GM18870 (cell line): Measurements from ENCODE around the gene PCDHGA7.
A peak's percentile ranks its signal among the peaks of the same experiment; 100 is the strongest.
"Not testable (repeated sequence)": the region's sequence is repeated elsewhere in the genome, so short reads cannot be mapped to it uniquely, and the experiment has no call there.

ENCODE experiments used
- ATAC-seq: cut with Tn5 transposase; IDR thresholded peaks from one replicate; pipeline ENCODE4 v1.9.1; 2021; ENCODE audit warnings: moderate library complexity; ENCODE audit not compliant: unreplicated experiment

Gene PCDHGA7

DNA sequence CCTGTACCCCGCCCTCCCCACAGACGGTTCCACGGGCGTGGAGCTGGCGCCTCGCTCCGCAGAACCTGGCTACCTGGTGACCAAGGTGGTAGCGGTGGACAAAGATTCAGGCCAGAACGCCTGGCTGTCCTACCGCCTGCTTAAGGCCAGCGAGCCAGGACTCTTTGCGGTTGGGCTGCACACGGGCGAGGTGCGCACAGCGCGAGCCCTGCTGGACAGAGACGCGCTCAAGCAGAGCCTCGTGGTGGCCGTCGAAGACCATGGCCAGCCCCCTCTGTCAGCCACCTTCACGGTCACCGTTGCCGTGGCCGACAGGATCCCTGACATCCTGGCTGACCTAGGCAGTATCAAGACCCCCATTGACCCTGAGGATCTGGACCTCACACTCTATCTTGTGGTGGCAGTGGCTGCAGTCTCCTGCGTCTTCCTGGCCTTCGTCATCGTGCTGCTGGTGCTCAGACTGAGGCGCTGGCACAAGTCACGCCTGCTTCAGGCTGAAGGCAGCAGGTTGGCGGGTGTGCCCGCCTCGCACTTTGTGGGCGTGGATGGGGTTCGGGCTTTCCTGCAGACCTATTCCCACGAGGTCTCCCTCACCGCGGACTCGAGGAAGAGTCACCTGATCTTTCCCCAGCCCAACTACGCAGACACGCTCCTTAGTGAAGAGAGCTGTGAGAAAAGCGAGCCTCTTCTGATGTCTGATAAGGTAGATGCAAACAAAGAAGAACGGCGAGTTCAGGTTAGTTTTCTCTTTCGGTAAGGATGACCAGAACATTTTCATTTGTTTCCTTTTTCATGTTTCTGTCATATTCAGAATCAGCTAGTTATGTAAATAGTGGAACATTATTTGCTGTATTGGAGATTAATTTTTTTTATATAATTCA is 16.3 kb upstream of the PCDHGA7 start:
- ATAC-seq = no peak

DNA sequence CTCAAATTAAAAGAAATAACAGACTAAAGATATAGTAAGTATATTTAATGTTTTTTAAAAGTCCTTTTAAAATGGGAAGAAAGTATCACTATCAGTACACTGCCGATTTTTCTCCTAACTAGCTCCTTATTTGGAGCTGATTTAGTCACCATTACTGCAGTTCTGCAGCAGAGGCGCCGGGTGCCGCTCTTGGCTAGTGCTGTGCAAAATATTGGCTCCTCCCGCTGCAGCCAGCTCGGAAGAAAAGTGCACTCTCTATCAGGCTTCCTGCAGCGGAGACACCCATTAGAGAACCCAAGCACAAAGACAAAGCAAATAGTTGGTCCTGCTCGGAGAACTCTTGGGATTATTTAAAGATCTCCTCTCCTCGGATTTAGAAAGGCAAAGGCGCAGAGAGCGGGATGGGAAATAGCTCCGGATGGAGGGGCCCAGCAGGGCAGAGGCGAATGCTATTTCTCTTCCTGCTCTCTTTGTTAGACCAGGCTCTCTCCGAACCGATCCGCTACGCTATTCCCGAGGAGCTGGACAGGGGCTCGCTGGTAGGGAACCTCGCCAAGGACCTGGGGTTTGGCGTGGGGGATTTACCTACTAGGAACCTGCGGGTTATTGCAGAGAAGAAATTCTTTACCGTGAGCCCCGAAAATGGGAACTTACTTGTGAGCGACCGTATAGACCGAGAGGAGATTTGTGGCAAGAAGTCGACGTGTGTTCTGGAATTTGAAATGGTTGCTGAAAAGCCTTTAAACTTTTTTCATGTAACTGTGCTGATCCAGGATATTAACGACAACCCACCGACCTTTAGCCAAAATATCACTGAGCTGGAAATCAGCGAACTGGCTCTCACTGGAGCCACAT is 12.3 kb upstream of the PCDHGA7 start, which contains the start of gene PCDHGB3:
Gene PCDHGB3, plus strand, starts transcription at position 249 of the 855 bp plus-strand sequence. Its CDS starts 153 bp downstream, at position 402.
- peak; percentile 94 for ATAC-seq

DNA sequence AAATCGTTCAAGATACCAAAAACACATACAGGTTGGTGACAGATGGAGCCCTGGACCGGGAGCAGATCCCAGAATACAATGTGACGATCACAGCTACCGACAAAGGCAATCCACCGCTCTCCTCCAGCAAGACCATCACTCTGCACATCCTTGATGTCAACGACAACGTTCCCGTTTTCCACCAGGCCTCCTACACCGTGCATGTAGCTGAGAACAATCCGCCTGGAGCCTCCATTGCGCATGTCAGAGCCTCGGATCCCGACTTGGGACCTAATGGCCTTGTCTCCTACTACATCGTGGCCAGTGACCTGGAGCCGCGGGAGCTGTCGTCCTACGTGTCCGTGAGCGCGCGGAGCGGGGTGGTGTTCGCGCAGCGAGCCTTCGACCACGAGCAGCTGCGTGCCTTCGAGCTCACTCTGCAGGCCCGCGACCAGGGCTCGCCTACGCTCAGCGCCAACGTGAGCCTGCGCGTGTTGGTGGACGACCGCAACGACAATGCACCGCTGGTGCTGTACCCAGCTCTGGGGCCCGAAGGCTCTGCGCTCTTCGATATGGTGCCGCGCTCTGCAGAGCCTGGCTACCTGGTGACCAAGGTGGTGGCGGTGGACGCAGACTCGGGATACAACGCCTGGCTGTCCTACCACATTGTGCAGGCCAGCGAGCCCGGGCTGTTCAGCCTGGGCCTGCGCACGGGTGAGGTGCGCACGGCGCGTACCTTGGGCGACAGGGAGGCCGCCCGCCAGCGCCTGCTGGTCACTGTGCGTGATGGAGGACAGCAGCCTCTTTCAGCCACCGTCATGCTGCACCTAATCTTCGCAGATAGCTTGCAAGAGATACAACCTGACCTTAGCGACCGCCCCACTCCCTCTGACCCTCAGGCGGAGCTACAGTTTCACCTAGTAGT is 10.7 kb upstream of the PCDHGA7 start:
- ATAC-seq = no peak

DNA sequence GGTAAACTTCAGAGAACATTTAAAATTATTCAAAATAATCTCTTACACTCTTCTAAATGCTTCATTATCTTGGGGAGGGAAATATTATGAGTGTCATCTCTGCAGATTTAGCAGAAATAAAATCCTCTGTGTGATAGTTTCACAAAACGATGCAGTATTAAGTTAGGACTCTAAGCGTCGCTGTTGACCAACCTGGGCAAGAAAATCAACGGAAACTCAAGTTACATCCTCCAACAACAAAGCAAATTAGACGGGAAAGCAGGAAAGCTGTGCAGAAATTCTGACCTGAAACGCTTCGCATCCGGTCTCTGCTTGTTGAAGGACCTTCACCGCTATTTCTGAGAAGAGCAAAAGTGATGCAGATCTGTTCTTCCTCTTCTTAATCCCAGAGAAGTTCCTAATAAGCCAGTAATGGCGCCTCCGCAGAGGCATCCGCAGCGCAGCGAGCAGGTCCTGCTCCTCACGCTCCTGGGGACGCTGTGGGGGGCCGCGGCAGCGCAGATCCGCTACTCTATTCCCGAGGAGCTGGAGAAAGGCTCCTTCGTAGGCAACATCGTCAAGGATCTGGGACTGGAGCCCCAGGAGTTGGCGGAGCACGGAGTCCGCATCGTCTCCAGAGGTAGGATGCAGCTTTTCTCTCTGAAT is 8.7 kb upstream of the PCDHGA7 start, which contains the start of gene PCDHGA6:
Gene PCDHGA6, plus strand, starts transcription at position 219 of the 645 bp plus-strand sequence. Its CDS starts 193 bp downstream, at position 412.
- ATAC-seq = no peak

DNA sequence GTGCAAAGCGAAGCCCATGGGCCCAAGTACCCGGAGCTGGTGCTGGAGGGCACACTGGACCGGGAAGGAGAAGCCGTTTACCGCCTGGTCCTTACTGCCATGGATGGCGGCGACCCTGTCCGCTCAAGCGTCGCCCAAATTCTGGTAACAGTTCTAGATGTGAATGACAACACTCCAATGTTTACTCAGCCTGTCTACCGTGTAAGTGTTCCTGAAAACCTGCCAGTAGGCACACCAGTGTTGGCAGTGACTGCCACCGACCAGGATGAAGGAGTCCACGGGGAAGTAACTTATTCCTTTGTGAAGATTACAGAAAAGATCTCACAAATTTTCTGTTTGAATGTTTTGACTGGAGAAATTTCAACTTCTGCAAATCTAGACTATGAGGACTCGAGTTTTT is 7.9 kb upstream of the PCDHGA7 start:
- no peak for ATAC-seq

DNA sequence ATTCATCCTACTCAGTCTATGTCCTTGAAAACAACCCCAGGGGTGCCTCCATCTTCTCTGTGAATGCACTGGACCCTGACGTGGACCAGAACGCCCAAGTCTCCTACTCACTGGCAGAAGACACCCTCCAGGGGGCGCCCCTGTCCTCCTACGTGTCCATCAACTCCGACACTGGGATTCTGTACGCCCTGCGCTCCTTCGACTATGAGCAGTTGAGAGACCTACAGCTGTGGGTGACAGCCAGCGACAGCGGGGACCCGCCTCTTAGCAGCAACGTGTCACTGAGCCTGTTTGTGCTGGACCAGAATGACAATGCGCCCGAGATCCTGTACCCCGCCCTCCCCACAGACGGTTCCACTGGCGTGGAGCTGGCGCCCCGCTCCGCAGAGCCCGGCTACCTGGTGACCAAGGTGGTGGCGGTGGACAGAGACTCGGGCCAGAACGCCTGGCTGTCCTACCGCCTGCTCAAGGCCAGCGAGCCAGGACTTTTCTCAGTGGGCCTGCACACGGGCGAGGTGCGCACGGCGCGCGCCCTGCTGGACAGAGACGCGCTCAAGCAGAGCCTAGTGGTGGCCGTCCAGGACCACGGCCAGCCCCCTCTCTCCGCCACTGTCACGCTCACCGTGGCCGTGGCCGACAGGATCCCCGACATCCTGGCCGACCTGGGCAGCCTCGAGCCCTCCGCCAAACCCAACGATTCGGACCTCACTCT is 6.9 kb upstream of the PCDHGA7 start:
- ATAC-seq = not testable (repeated sequence)

DNA sequence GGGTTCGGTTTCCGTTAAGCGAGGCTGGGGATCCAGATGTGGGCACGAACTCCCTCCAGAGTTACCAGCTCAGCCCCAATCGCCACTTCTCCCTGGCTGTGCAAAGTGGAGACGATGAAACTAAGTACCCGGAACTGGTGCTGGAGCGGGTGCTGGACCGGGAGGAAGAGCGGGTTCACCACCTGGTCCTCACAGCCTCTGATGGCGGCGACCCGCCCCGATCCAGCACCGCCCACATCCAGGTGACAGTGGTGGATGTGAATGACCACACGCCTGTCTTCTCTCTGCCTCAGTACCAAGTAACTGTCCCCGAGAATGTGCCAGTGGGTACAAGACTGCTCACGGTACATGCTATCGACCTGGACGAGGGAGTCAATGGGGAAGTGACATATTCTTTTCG is 803 bp downstream of the PCDHGA7 start:
- ATAC-seq = no peak

DNA sequence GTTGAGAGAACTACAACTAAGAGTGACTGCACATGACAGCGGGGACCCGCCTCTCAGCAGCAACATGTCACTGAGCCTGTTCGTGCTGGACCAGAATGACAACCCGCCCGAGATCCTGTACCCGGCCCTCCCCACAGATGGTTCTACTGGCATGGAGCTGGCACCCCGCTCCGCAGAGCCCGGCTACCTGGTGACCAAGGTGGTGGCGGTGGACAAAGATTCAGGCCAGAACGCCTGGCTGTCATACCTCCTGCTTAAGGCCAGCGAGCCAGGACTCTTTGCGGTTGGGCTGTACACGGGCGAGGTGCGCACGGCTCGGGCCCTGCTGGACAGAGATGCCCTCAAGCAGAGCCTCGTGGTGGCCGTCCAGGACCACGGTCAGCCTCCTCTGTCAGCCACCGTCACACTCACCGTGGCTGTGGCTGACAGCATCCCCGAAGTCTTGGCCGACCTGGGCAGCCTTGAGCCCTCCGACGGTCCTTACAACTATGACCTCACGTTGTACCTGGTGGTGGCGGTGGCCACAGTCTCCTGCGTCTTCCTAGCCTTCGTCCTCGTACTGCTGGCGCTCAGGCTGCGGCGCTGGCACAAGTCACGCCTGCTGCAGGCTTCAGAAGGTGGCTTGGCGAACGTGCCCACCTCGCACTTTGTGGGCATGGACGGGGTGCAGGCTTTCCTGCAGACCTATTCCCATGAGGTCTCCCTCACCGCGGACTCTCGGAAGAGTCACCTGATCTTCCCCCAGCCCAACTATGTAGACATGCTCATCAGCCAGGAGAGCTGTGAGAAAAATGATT is 2.1 kb downstream of the PCDHGA7 start:
- ATAC-seq = no peak

DNA sequence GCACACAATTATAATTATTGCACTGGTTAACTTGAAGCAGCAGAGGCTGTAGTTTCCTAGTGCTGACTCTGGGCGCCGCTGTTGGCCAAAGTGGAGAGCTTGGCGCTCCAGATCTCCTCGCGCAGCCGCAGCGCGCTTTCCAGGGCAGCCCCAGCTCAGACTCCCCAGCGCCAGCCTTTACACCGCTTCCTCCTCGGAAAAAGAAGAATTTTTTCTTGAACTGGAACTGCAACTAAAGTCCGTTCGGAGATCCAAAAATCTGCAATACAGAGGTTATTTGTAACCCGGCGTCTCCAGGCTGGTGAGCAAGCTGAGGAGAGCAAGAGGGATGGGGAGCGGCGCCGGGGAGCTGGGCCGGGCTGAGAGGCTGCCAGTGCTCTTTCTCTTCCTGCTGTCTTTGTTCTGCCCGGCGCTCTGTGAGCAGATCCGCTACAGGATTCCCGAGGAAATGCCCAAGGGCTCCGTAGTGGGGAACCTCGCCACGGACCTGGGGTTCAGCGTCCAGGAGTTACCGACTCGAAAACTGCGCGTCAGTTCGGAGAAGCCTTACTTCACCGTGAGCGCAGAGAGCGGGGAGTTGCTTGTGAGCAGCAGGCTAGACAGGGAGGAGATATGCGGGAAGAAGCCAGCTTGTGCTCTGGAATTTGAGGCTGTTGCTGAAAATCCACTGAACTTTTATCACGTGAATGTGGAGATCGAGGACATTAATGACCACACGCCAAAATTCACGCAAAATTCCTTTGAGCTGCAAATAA is 5.2 kb downstream of the PCDHGA7 start, which contains the start of gene PCDHGB4:
Gene PCDHGB4, plus strand, starts transcription at position 142 of the 755 bp plus-strand sequence. Its CDS starts 187 bp downstream, at position 329.
- peak; percentile 63 for ATAC-seq

DNA sequence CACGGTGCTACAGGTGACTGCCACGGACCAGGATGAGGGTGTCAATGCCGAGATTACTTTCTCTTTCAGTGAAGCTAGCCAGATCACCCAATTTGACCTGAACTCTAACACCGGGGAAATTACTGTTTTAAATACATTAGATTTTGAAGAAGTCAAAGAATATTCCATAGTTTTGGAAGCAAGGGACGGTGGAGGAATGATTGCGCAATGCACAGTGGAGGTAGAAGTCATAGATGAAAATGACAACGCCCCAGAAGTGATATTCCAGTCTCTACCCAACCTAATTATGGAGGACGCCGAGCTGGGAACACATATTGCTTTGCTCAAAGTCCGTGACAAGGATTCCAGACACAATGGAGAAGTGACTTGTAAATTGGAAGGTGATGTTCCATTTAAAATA is 6.1 kb downstream of the PCDHGA7 start:
- ATAC-seq = no peak

DNA sequence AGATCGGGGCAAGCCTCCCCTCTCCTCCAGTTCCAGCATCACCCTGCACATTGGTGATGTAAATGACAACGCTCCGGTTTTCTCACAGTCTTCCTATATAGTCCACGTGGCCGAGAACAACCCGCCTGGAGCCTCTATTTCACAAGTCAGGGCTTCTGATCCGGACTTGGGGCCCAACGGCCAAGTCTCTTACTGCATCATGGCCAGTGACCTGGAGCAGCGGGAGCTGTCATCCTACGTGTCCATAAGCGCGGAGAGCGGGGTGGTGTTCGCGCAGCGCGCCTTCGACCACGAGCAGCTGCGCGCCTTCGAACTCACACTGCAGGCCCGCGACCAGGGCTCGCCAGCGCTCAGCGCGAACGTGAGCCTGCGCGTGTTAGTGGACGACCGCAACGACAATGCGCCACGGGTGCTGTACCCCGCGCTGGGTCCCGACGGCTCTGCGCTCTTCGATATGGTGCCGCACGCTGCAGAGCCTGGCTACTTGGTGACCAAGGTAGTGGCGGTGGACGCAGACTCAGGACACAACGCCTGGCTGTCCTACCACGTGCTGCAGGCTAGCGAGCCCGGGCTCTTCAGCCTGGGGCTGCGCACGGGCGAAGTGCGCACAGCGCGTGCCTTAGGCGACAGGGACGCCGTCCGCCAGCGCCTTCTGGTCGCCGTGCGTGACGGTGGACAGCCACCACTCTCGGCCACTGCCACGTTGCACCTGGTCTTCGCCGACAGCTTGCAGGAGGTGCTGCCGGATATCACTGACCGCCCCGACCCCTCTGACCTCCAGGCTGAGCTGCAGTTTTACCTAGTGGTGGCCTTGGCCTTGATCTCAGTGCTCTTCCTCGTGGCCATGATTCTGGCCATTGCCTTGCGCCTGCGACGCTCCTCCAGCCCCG is 6.9 kb downstream of the PCDHGA7 start:
- ATAC-seq = no peak

DNA sequence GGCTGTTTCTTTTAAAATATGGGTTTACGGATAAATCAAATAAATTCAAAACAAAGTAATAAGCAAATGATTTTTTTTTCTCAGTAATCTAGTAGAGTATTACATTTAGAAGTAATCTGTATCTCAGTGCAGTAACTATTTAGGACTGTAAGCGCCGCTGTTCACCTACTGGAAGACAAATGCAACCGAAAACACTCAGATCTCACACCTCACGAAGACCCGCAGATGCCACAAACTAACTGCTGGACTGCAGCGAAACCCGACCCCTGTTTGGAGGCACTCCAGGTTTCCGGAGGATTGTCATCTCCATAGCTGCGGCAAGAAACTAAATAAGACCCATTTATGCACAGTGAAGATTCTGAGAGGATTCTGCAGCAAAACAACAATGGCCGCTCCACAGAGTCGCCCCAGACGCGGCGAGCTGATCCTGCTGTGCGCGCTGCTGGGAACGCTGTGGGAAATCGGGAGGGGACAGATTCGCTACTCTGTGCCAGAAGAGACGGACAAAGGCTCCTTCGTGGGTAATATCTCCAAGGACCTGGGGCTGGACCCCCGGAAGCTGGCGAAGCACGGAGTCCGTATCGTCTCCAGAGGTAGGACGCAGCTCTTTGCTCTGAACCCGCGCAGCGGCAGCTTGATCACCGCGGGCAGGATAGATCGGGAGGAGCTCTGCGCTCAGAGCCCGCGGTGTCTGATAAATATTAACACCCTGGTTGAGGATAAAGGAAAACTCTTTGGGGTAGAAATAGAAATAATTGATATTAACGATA is 10.1 kb downstream of the PCDHGA7 start, which contains the start of gene PCDHGA8:
Gene PCDHGA8, plus strand, starts transcription at position 205 of the 770 bp plus-strand sequence. Its CDS starts 181 bp downstream, at position 386.
- no peak for ATAC-seq

DNA sequence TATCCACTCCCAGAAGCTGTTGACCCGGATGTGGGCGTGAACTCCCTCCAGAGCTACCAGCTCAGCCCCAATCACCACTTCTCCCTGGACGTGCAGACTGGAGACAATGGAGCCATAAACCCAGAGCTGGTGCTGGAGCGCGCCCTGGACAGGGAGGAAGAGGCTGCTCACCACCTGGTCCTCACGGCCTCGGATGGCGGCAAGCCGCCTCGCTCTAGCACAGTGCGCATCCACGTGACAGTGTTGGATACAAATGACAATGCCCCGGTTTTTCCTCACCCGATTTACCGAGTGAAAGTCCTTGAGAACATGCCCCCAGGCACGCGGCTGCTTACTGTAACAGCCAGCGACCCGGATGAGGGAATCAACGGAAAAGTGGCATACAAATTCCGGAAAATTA is 10.7 kb downstream of the PCDHGA7 start:
- ATAC-seq = no peak

DNA sequence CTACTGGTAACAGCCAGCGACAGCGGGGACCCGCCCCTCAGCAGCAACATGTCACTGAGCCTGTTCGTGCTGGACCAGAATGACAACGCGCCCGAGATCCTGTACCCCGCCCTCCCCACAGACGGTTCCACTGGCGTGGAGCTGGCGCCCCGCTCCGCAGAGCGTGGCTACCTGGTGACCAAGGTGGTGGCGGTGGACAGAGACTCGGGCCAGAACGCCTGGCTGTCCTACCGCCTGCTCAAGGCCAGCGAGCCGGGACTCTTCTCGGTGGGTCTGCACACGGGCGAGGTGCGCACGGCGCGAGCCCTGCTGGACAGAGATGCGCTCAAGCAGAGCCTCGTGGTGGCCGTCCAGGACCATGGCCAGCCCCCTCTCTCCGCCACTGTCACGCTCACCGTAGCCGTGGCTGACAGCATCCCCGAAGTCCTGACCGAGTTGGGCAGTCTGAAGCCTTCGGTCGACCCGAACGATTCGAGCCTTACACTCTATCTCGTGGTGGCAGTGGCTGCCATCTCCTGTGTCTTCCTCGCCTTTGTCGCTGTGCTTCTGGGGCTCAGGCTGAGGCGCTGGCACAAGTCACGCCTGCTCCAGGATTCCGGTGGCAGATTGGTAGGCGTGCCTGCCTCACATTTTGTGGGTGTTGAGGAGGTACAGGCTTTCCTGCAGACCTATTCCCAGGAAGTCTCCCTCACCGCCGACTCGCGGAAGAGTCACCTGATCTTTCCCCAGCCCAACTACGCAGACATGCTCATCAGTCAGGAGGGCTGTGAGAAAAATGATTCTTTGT is 12.1 kb downstream of the PCDHGA7 start:
- not testable (repeated sequence) for ATAC-seq
